ENCODE results near the gene NET1.

Gene NET1

GRCh38 chr10:5412277-5412941, at the start of gene NET1:
Gene NET1, plus strand, starts transcription at chr10:5412557. Its CDS starts 136 bp downstream, at chr10:5412693.
- in situ Hi-C loops (cut with MboI; ENCODE audit: low sequenced_read_pairs), result no loop called here

- in situ Hi-C loops (cut with MboI; ENCODE audit: low sequenced_read_pairs), result no loop called here
These were observed 49.5 kb upstream of the NET1 start for GRCh38 chr10:5362873-5363272.

GRCh38 chr10:5364374-5364773, 48.0 kb upstream of the NET1 start:
- in situ Hi-C loops (cut with MboI; ENCODE audit: low sequenced_read_pairs), result no loop called here

GRCh38 chr10:5364890-5365338, 47.4 kb upstream of the NET1 start, which contains the start of gene UCN3:
Gene UCN3, plus strand, starts transcription at chr10:5364966. Its CDS starts 8,755 bp downstream, at chr10:5373721.
- in situ Hi-C loops (cut with MboI; ENCODE audit: low sequenced_read_pairs), result no loop called here

GRCh38 chr10:5365928-5366327, 46.4 kb upstream of the NET1 start:
- in situ Hi-C loops (cut with MboI; ENCODE audit: low sequenced_read_pairs), result no loop called here

GRCh38 chr10:5369362-5370158, 42.8 kb upstream of the NET1 start:
- in situ Hi-C loops (cut with MboI; ENCODE audit: low sequenced_read_pairs), result no loop called here

- in situ Hi-C loops (cut with MboI; ENCODE audit: low sequenced_read_pairs), result no loop called here
These were observed 41.6 kb upstream of the NET1 start for GRCh38 chr10:5370493-5371352.

GRCh38 chr10:5373307-5373706, 39.0 kb upstream of the NET1 start:
- in situ Hi-C loops (cut with MboI; ENCODE audit: low sequenced_read_pairs), result no loop called here

GRCh38 chr10:5373891-5374611, 38.3 kb upstream of the NET1 start:
- in situ Hi-C loops (cut with MboI; ENCODE audit: low sequenced_read_pairs), result no loop called here

GRCh38 chr10:5376450-5376849, 35.9 kb upstream of the NET1 start:
- in situ Hi-C loops (cut with MboI; ENCODE audit: low sequenced_read_pairs), result loop anchor here (25.0 kb wide), 1 partner anchor 539 kb away; the partner anchor contains the start of gene AKR1E2

- in situ Hi-C loops (cut with MboI; ENCODE audit: low sequenced_read_pairs), result loop anchor here (25.0 kb wide), 1 partner anchor 542 kb away; the partner anchor contains the start of gene AKR1E2
These were observed 33.2 kb upstream of the NET1 start for GRCh38 chr10:5379202-5379601.

GRCh38 chr10:5380395-5380794, 32.0 kb upstream of the NET1 start:
- in situ Hi-C loops (cut with MboI; ENCODE audit: low sequenced_read_pairs), result loop anchor here (25.0 kb wide), 1 partner anchor 543 kb away; the partner anchor contains the start of gene AKR1E2

GRCh38 chr10:5381187-5381586, 31.2 kb upstream of the NET1 start:
- in situ Hi-C loops (cut with MboI; ENCODE audit: low sequenced_read_pairs), result loop anchor here (25.0 kb wide), 1 partner anchor 544 kb away; the partner anchor contains the start of gene AKR1E2

GRCh38 chr10:5385224-5385623, 27.1 kb upstream of the NET1 start:
- in situ Hi-C loops (cut with MboI; ENCODE audit: low sequenced_read_pairs), result loop anchor here (25.0 kb wide), 1 partner anchor 548 kb away; the partner anchor contains the start of gene AKR1E2

- in situ Hi-C loops (cut with MboI; ENCODE audit: low sequenced_read_pairs), result loop anchor here (25.0 kb wide), 1 partner anchor 550 kb away; the partner anchor contains the start of gene AKR1E2
These were observed 25.2 kb upstream of the NET1 start for GRCh38 chr10:5387169-5387568.

GRCh38 chr10:5390607-5391205, 21.7 kb upstream of the NET1 start:
- in situ Hi-C loops (cut with MboI; ENCODE audit: low sequenced_read_pairs), result loop anchor here (25.0 kb wide), 1 partner anchor 553 kb away; the partner anchor contains the start of gene AKR1E2

GRCh38 chr10:5391790-5392189, 20.6 kb upstream of the NET1 start:
- in situ Hi-C loops (cut with MboI; ENCODE audit: low sequenced_read_pairs), result loop anchor here (25.0 kb wide), 1 partner anchor 554 kb away; the partner anchor contains the start of gene AKR1E2

GRCh38 chr10:5393529-5393928, 18.8 kb upstream of the NET1 start:
- in situ Hi-C loops (cut with MboI; ENCODE audit: low sequenced_read_pairs), result loop anchor here (25.0 kb wide), 1 partner anchor 556 kb away; the partner anchor contains the start of gene AKR1E2

GRCh38 chr10:5395168-5395567, 17.2 kb upstream of the NET1 start:
- in situ Hi-C loops (cut with MboI; ENCODE audit: low sequenced_read_pairs), result loop anchor here (25.0 kb wide), 1 partner anchor 558 kb away; the partner anchor contains the start of gene AKR1E2
